Heart left ventricle (tissue), 16 donors: ENCODE results near the gene IL17RA. TPM values are rescaled to one million over a fixed set of nuclear protein-coding genes. Genes with fewer than 3 reads are reported as not detected.

Experiments used
- ATAC-seq, 4 donors: fragments of 200-7000 bp; cut with Tn5 transposase; one replicate each; pipeline ENCODE4 v1.9.1; 2020 to 2022; ENCODE audit warnings: moderate library complexity in 4 of 4, mild to moderate bottlenecking in 3 of 4, moderate number of reproducible peaks in 1 of 4
- DNase-seq, 5 donors: peaks; one replicate each; pipeline ENCODE4 v3.0.0-alpha.2; 2020
- H3K27ac ChIP-seq, 12 donors: fragments of 200-600 bp; sonication (generic) in 4 of 12; one replicate each; pipeline versions ENCODE4 v1.5.0 to v1.8.0; 2016 to 2022; ENCODE audit warnings: mild to moderate bottlenecking in 2 of 12
- H3K27me3 ChIP-seq, 9 donors: fragments of 200-600 bp; sonication (generic) in 2 of 9; one replicate each; pipeline versions ENCODE4 v1.5.1 to v1.8.0; 2016 to 2022; ENCODE audit warnings: mild to moderate bottlenecking in 3 of 9
- H3K36me3 ChIP-seq, 9 donors: fragments of 200-600 bp; sonication (generic) in 2 of 9; one replicate each; pipeline versions ENCODE4 v1.5.0 to v1.8.0; 2018 to 2022; ENCODE audit warnings: mild to moderate bottlenecking in 2 of 9
- H3K4me1 ChIP-seq, 12 donors: fragments of 200-600 bp; sonication (generic) in 4 of 12; one replicate each; pipeline versions ENCODE4 v1.5.0 to v1.8.0; 2016 to 2022; ENCODE audit warnings: mild to moderate bottlenecking in 3 of 12
- H3K4me3 ChIP-seq, 12 donors: fragments of 200-600 bp; sonication (generic) in 4 of 12; one replicate each; pipeline versions ENCODE4 v1.5.0 to v1.8.0; 2017 to 2022; ENCODE audit warnings: mild to moderate bottlenecking in 9 of 12, moderate library complexity in 4 of 12
- H3K9me3 ChIP-seq, 12 donors: fragments of 200-600 bp; sonication (generic) in 4 of 12; one replicate each; pipeline versions ENCODE4 v1.5.0 to v1.8.0; 2016 to 2022; ENCODE audit warnings: mild to moderate bottlenecking in 1 of 12
- POLR2A ChIP-seq, 2 donors: fragments of 450-650 bp; IDR thresholded peaks; one replicate each; pipeline ENCODE4 v1.6.1; 2017; ENCODE audit warnings: antibody characterized with exemption in 2 of 2, mild to moderate bottlenecking in 2 of 2, moderate library complexity in 2 of 2
- WGBS, 4 donors: extraction: QIAGEN DNeasy Blood & Tissue Kit in 2 of 4; methylation state at CpG; one replicate each; pipeline versions ENCODE4 v1.1.5 to v1.1.7; 2013 to 2018; 5-methylcytosine and 5-hydroxymethylcytosine counted together
- intact Hi-C, 10 donors: fragments of 100-400 bp; cut with DNase I; formaldehyde crosslinking; loops; one replicate each; pipeline versions ENCODE4 v1.11.1 to v1.14.2; 2022
- polyA plus RNA-seq, 2 donors: library from polyadenylated mRNA; stranded (reverse); fragments of 200-250 nt; gene quantifications; one replicate each; pipeline ENCODE4 v1.2.3, GENCODE V29; 2013
- total RNA-seq, 9 donors: library from RNA; depleted of rRNA in 2 of 9; stranded (reverse); fragments of >200 nt in 2 of 9; fragmentation: NEBNext Ultra II Directional in 3 of 9; extraction: Animal tissue kit (Norgen Biotek cat#: 25700) in 3 of 9; gene quantifications; one replicate each; pipeline versions ENCODE4 v1.1.0 to v1.2.4, GENCODE V29; 2016 to 2023
- TF ChIP-seq, protein P1 (sequence below), 12 donors: fragments of 200-600 bp; sonication (generic) in 4 of 12; IDR thresholded peaks; one replicate each; pipeline versions ENCODE4 v1.5.0 to v1.8.0; 2018 to 2022; ENCODE audit warnings: antibody characterized with exemption in 12 of 12, mild to moderate bottlenecking in 5 of 12
- donor health status: ischemic (EF 13 %, LVEDD 7.1; RV severe dilation, severe dysfunction).
- donor health status: healthy with polysubstance abuse.
- donor health status: DM: no; HTN: yes; CAD: no.
- donor health status: DM: no; HTN: no; CAD: no.
- donor health status: ischemic (EF 25% LVEDD 6.9; RV normal size, moderate dysfunction).
- donor health status: ischemic (EF 25% LVEDD 5.7; RV mildly dilated, moderate dysfunction).
- donor health status: healthy.
- donor health status: DM: yes; HTN: yes; CAD: no.
- donor health status: ischemic (EF 35%, LVEDD 5.7; RV mildly dilated, moderate dysfunction).
- donor health status: nonischemic (EF 11% LVEDD 7.7; RV severe dilation, severe dysfunction).
- donor health status: DM: yes; HTN: yes; CAD: no.
- donor health status: PGD.
- donor health status: ischemic (EF 29% LVEDD 5.4; RV normal size, mild dysfunction).
- donor health status: nonischemic (EF 23%, LVEDD 6.1; RV moderate dilation, normal function).

IL17RA gene
- total and polyA plus RNA-seq, 11 donors: 3.1 to 23.1 (median 8.8) TPM

DNA sequence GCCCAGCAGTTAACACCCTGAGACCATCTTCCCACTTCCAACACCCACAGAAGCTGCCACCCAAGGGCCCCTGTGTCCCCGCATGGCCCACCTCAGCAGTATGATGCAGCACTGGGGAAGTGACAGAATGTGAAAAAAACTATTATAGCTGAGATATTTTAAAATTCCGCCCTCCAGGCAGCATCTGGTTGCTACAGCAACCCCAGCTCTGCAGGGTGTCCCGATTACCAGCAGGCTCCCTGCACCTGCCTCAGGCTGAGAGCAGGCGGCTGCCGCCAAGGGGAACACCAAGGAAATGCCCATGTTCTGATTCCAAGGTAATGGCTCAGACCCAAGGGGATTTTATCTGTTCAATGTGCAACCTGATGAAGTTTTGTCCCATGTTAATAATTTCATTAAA, 46.9 kb downstream of the IL17RA start:
- H3K27me3 ChIP-seq: no peaks in the 10 kb centered on the region
- TF ChIP-seq, protein P1, sequence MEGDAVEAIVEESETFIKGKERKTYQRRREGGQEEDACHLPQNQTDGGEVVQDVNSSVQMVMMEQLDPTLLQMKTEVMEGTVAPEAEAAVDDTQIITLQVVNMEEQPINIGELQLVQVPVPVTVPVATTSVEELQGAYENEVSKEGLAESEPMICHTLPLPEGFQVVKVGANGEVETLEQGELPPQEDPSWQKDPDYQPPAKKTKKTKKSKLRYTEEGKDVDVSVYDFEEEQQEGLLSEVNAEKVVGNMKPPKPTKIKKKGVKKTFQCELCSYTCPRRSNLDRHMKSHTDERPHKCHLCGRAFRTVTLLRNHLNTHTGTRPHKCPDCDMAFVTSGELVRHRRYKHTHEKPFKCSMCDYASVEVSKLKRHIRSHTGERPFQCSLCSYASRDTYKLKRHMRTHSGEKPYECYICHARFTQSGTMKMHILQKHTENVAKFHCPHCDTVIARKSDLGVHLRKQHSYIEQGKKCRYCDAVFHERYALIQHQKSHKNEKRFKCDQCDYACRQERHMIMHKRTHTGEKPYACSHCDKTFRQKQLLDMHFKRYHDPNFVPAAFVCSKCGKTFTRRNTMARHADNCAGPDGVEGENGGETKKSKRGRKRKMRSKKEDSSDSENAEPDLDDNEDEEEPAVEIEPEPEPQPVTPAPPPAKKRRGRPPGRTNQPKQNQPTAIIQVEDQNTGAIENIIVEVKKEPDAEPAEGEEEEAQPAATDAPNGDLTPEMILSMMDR (IDR thresholded peaks at IDR 0.05): peak in 2 of 12 donors; percentile 13 to 20
- no peak for TF ChIP-seq POLR2A (IDR thresholded peaks at IDR 0.05)
- no peaks in the 10 kb centered on the region for H3K9me3 ChIP-seq
- intact Hi-C loops: loop anchor here in 1 of 10 donors (1.0 kb wide), 1 partner anchor 10 kb away; the partner anchor contains the start of gene TMEM121B
- 22 to 35% (median 31%) methylated on average over 5 of the region's 5 CpGs for WGBS, 4 donors
- ATAC-seq (peak; percentile 67 to 79 (median 72)), DNase-seq (peak in 2 of 5 donors; percentile 45 to 51)
- H3K36me3 ChIP-seq: peaks cover 0 to under 1% (median 0%) of the 10 kb centered on the region in 9 donors
- peak overlapping the region in 5 of 12 donors; percentile 5 to 26 (median 19) for H3K4me3 ChIP-seq
- peaks cover 0 to 18% (median 8%) of the 10 kb centered on the region in 12 donors for H3K4me1 ChIP-seq
- peak overlapping the region in 8 of 12 donors; percentile 3 to 76 (median 51) for H3K27ac ChIP-seq

DNA sequence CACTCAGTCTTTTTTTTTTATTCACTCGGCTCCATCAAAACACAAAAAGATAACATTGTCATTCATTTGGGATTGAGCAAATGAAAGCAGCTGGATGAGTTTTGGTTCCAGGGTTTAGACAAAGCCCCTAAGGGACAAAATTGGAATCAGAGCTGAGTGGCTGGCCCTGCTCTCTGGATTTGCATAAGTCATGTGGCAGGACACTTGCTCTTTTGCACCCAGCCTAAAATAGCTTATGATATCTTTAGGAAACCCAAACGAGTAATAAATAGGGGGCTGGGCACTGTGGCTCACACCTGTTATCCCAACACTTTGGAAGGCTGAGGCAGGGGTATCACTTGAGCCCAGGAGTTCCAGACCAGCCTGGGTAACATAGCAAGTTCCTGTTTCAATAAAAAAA, 47.3 kb downstream of the IL17RA start:
- peak overlapping the region in 8 of 12 donors; percentile 3 to 76 (median 51) for H3K27ac ChIP-seq
- H3K36me3 ChIP-seq: peaks cover 0 to 5% (median under 1%) of the 10 kb centered on the region in 9 donors
- ATAC-seq (peak; percentile 86 to 96 (median 92)), DNase-seq (peak in 4 of 5 donors; percentile 37 to 73 (median 54))
- no peaks in the 10 kb centered on the region for H3K27me3 ChIP-seq
- intact Hi-C loops: no loop called here
- peaks cover 0 to 18% (median 8%) of the 10 kb centered on the region in 12 donors for H3K4me1 ChIP-seq
- no peak for TF ChIP-seq POLR2A (IDR thresholded peaks at IDR 0.05)
- TF ChIP-seq, protein P1 (IDR thresholded peaks at IDR 0.05): no peak
- peak overlapping the region in 4 of 12 donors; percentile 5 to 26 (median 19) for H3K4me3 ChIP-seq
- WGBS, 4 donors: 6 to 17% (median 13%) methylated on average over 2 of the region's 2 CpGs
- no peaks in the 10 kb centered on the region for H3K9me3 ChIP-seq

DNA sequence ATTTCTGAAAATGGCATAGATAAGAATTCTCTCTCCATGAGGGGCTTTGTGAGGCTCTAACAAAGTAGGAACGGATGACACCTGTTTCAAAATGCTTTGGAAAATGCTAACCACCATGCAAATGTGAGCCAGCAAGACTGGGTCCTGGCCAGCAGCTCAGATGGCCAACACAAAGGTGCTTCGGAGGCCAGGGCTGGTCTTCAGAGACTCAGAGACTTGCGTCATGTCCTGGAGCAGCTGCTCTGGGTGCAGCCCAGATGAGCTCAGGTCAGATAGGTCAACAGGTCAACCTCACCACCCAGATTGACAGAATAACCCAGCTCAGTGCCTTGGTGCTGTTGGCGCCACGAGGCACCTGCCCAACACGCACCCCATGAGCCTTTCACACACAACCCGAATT, 48.3 kb downstream of the IL17RA start:
- Histone ChIP-seq H3K36me3 (peaks cover 0 to 15% (median 11%) of the 10 kb centered on the region in 9 donors), H3K27me3 (no peaks in the 10 kb centered on the region), H3K27ac (no peak overlapping the region), H3K4me3 (no peak overlapping the region), H3K9me3 (no peaks in the 10 kb centered on the region), H3K4me1 (peaks cover 0 to 18% (median 8%) of the 10 kb centered on the region in 12 donors)
- WGBS, 4 donors: 79 to 94% (median 86%) methylated on average over 6 to 7 of the region's 7 CpGs
- peak in 1 of 5 donors; percentile 27 for DNase-seq
- no peak for TF ChIP-seq POLR2A (IDR thresholded peaks at IDR 0.05)
- TF ChIP-seq, protein P1 (IDR thresholded peaks at IDR 0.05): no peak
- ATAC-seq: no peak
- intact Hi-C loops: no loop called here

DNA sequence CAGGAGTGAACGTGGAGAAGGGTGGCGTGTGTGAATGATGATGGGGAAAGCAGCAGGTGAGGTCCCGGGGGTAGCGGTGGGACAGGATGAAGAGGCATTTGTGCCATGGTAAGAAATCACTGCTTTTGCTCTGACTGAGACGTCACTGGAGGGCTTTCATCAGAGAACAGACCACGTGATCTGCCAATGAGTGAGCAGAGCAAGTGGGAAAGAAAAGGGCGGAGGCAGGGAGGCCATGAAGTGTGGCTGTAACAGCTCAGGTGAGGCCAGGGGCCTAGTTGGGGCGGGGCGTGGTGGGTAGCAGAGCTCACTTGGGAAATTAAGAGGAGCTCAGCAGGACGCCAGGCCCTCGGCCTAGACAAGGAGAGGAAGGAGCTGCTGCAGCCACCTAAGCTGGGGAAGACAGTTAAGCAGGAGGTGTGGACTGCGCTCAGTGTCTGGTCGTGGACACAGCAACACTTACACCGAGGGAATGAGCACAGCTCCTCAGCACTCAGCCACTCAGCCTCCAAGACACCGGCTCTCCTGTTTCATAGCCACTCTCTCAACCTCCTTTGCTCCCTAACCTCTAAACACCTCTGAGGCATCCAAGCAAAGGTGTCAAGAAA, 50.5 kb downstream of the IL17RA start:
- TF ChIP-seq, protein P1 (IDR thresholded peaks at IDR 0.05): no peak
- TF ChIP-seq POLR2A (IDR thresholded peaks at IDR 0.05): no peak
- Histone ChIP-seq H3K36me3 (peaks cover 0 to 35% (median 19%) of the 10 kb centered on the region in 9 donors), H3K27me3 (no peaks in the 10 kb centered on the region), H3K27ac (no peak overlapping the region), H3K4me3 (no peak overlapping the region), H3K9me3 (no peaks in the 10 kb centered on the region), H3K4me1 (peaks cover 0 to 27% (median 8%) of the 10 kb centered on the region in 12 donors)
- intact Hi-C loops: no loop called here
- DNase-seq: peak in 1 of 5 donors; percentile 42
- WGBS, 4 donors: 86 to 92% (median 89%) methylated on average over 15 of the region's 15 CpGs
- no peak for ATAC-seq
